HCT116 (cell line): Measurements from ENCODE around the gene AGTRAP. TPM values are rescaled to one million over a fixed set of nuclear protein-coding genes. Genes with fewer than 3 reads are reported as not detected.

Source experiments
- ATAC-seq: fragments of 200-7000 bp; cut with Tn5 transposase; 2 replicates; pipeline ENCODE4 v1.9.1; 2020; ENCODE audit warnings: mild to moderate bottlenecking, moderate library complexity
- BruUV-seq: library from RNA; stranded (reverse); fragments of 400-500 nt; replicated peaks from 2 replicates; lab custom pipeline; 2021; lab: Mats Ljungman, UMichigan
- CTCF ChIA-PET: fragments of 300-600 bp; sonication (Branson Sonifier 250); formaldehyde crosslinking; loops from one replicate; lab custom pipeline; 2021; ENCODE audit warnings: antibody characterized with exemption; lab: Charles Lee
- POLR2A ChIA-PET: fragments of 300-600, 350-600 bp; sonication (Branson Sonifier 250); formaldehyde crosslinking; loops from one replicate; lab custom pipeline; 2021; ENCODE audit warnings: antibody characterized with exemption; lab: Charles Lee
- RAD21 ChIA-PET, 2 experiments: fragments of 300-600 bp; sonication (Branson Sonifier 250); formaldehyde crosslinking; loops; one replicate each; lab custom pipeline; 2023; ENCODE audit warnings: low total read pairs in 2 of 2; ENCODE audit not compliant: uncharacterized antibody in 2 of 2, unreplicated experiment in 2 of 2, low non-redundant PET in 1 of 2; lab: Charles Lee
- DNase-seq: peaks from one replicate; pipeline ENCODE4 v3.0.0-alpha.2; 2010; ENCODE audit warnings: low read depth, low spot score
- H2AFZ ChIP-seq: fragments of 200-600 bp; shearing (Covaris generic), sonication (generic); 2 replicates; pipeline ENCODE4 v1.6.1; 2017; ENCODE audit warnings: low read depth, mixed run types, mixed read lengths, antibody characterized with exemption, low read length; ENCODE audit not compliant: poor library complexity, severe bottlenecking
- H3K27ac ChIP-seq: 2 replicates; pipeline ENCODE4 v1.5.1; 2012; ENCODE audit warnings: low read depth, low read length
- H3K27me3 ChIP-seq: fragments of 200-600 bp; sonication (generic); 2 replicates; pipeline ENCODE4 v1.6.1; 2016; ENCODE audit warnings: mixed run types, low read length, mixed read lengths; ENCODE audit not compliant: insufficient read depth
- H3K36me3 ChIP-seq, 2 experiments: fragments of 200-500 bp in 1 of 2; fragments of 200-600 bp in 1 of 2; sonication (Bioruptor generic) in 1 of 2; sonication (generic) in 1 of 2; 2 replicates each; pipeline versions ENCODE4 v1.5.1 to v1.6.1; 2014 to 2016; ENCODE audit warnings: low read length in 2 of 2, inconsistent platforms in 1 of 2, mixed read lengths in 1 of 2, mixed run types in 1 of 2; ENCODE audit not compliant: insufficient read depth in 2 of 2, control insufficient read depth in 1 of 2
- H3K4me1 ChIP-seq, 2 experiments: fragments of 200-600 bp in 1 of 2; sonication (generic) in 1 of 2; 2 replicates each; pipeline versions ENCODE4 v1.5.1 to v1.6.1; 2012 to 2017; ENCODE audit warnings: low read length in 2 of 2, inconsistent platforms in 1 of 2, mild to moderate bottlenecking in 1 of 2, mixed read lengths in 1 of 2, mixed run types in 1 of 2, moderate library complexity in 1 of 2; ENCODE audit not compliant: insufficient read depth in 2 of 2, control insufficient read depth in 1 of 2
- H3K4me2 ChIP-seq: fragments of 200-600 bp; sonication (generic); 2 replicates; pipeline ENCODE4 v1.6.1; 2017; ENCODE audit warnings: mixed run types, low read length, mixed read lengths
- H3K4me3 ChIP-seq, 2 experiments: fragments of 200-600 bp in 1 of 2; sonication (generic) in 1 of 2; replicated peaks in 1 of 2; 2 replicates each; pipeline ENCODE4 v1.5.1; 2011 to 2016; ENCODE audit warnings: low read length in 2 of 2, control low read depth in 1 of 2, low read depth in 1 of 2, mild to moderate bottlenecking in 1 of 2, mixed read lengths in 1 of 2, mixed run types in 1 of 2
- H3K79me2 ChIP-seq: fragments of 200-600 bp; sonication (generic); 2 replicates; pipeline ENCODE4 v1.6.1; 2017; ENCODE audit warnings: mild to moderate bottlenecking, mixed run types, low read length, moderate library complexity, mixed read lengths; ENCODE audit not compliant: insufficient read depth
- H3K9ac ChIP-seq: fragments of 200-600 bp; sonication (generic); 2 replicates; pipeline ENCODE4 v1.6.1; 2016; ENCODE audit warnings: low read length, mixed read lengths
- H3K9me2 ChIP-seq: fragments of 200-600 bp; sonication (generic), shearing (Covaris generic); 2 replicates; pipeline ENCODE4 v1.6.1; 2017; ENCODE audit warnings: mixed run types, mild to moderate bottlenecking, moderate library complexity; ENCODE audit not compliant: insufficient read depth
- H3K9me3 ChIP-seq, 2 experiments: fragments of 200-500 bp in 1 of 2; fragments of 200-600 bp in 1 of 2; sonication (Bioruptor generic) in 1 of 2; sonication (generic) in 1 of 2; 2 replicates each; pipeline ENCODE4 v1.6.1; 2014 to 2017; ENCODE audit warnings: low read length in 2 of 2, mixed read lengths in 2 of 2, inconsistent platforms in 1 of 2, low read depth in 1 of 2, mild to moderate bottlenecking in 1 of 2, mixed run types in 1 of 2, moderate library complexity in 1 of 2; ENCODE audit not compliant: control insufficient read depth in 1 of 2, insufficient read depth in 1 of 2
- H4K20me1 ChIP-seq: fragments of 200-600 bp; sonication (generic), shearing (Covaris generic); 2 replicates; pipeline ENCODE4 v1.6.1; 2017; ENCODE audit warnings: mixed run types, mild to moderate bottlenecking, moderate library complexity; ENCODE audit not compliant: insufficient read depth
- CBX3 ChIP-seq: IDR thresholded peaks from 2 replicates; pipeline ENCODE4 v1.6.1; 2012; ENCODE audit warnings: low read depth
- CEBPB ChIP-seq: IDR thresholded peaks from 2 replicates; pipeline ENCODE4 v1.6.1; 2012; ENCODE audit warnings: low read depth
- EGR1 ChIP-seq: IDR thresholded peaks from 2 replicates; pipeline ENCODE4 v1.6.1; 2012; ENCODE audit warnings: low read depth
- ELF1 ChIP-seq: IDR thresholded peaks from 2 replicates; pipeline ENCODE4 v1.6.1; 2012; ENCODE audit warnings: low read depth, borderline replicate concordance
- EZH2 ChIP-seq: fragments of 200-600 bp; sonication (generic); IDR thresholded peaks from 2 replicates; pipeline ENCODE4 v1.6.1; 2017; ENCODE audit warnings: antibody characterized with exemption, mixed run types
- EZH2phosphoT487 ChIP-seq: fragments of 200-600 bp; IDR thresholded peaks from 2 replicates; pipeline ENCODE4 v1.6.1; 2018; ENCODE audit warnings: antibody characterized with exemption, borderline replicate concordance
- FOSL1 ChIP-seq: IDR thresholded peaks from 2 replicates; pipeline ENCODE4 v1.6.1; 2012; ENCODE audit warnings: low read depth
- POLR2A ChIP-seq: IDR thresholded peaks from 2 replicates; pipeline ENCODE4 v1.7.0; 2011; ENCODE audit warnings: borderline replicate concordance; ENCODE audit not compliant: insufficient read depth, insufficient read length; ENCODE audit errors: extremely low read depth
- POLR2AphosphoS5 ChIP-seq: IDR thresholded peaks from 2 replicates; pipeline ENCODE4 v1.6.1; 2011; ENCODE audit warnings: mild to moderate bottlenecking, low read depth, low read length, moderate library complexity
- RAD21 ChIP-seq: IDR thresholded peaks from 2 replicates; pipeline ENCODE4 v1.6.1; 2012; ENCODE audit warnings: low read depth, mild to moderate bottlenecking
- SIN3A ChIP-seq: IDR thresholded peaks from 2 replicates; pipeline ENCODE4 v1.6.1; 2012; ENCODE audit warnings: low read depth
- SRF ChIP-seq: IDR thresholded peaks from 2 replicates; pipeline ENCODE4 v1.6.1; 2012; ENCODE audit warnings: low read depth
- TCF7L2 ChIP-seq: IDR thresholded peaks from 2 replicates; pipeline ENCODE4 v1.7.0; 2011; ENCODE audit warnings: borderline replicate concordance, inconsistent platforms; ENCODE audit not compliant: insufficient read depth, insufficient read length; ENCODE audit errors: extremely low read depth
- YY1 ChIP-seq: IDR thresholded peaks from 2 replicates; pipeline ENCODE4 v1.6.1; 2011; ENCODE audit warnings: low read length, low read depth, moderate library complexity, mild to moderate bottlenecking; ENCODE audit not compliant: insufficient replicate concordance; ENCODE audit errors: extremely low read depth
- ZNF274 ChIP-seq: fragments of 200-500 bp; sonication (Bioruptor generic); IDR thresholded peaks from 2 replicates; pipeline ENCODE4 v1.6.1; 2014; ENCODE audit warnings: mild to moderate bottlenecking, low read depth, low read length, inconsistent platforms
- intact Hi-C: fragments of 100-400 bp; cut with micrococcal nuclease; formaldehyde crosslinking; loops from 2 replicates; pipeline ENCODE4 v1.10.0; 2022
- total RNA-seq: library from RNA; stranded (reverse); gene quantifications from one replicate; pipeline ENCODE4 v1.2.1, GENCODE V29; 2021; ENCODE audit not compliant: unreplicated experiment
- TF ChIP-seq, protein P1 (sequence below): IDR thresholded peaks from 2 replicates; pipeline ENCODE4 v1.6.1; 2012
- TF ChIP-seq, protein P2 (sequence below): IDR thresholded peaks from 2 replicates; pipeline ENCODE4 v1.6.1; 2011; ENCODE audit warnings: mild to moderate bottlenecking, low read length, moderate library complexity; ENCODE audit not compliant: insufficient replicate concordance; ENCODE audit errors: extremely low read depth
- TF ChIP-seq, protein P3 (sequence below): IDR thresholded peaks from 2 replicates; pipeline ENCODE4 v1.6.1; 2012

AGTRAP gene
- total RNA-seq, 1 experiment from 2014 or later = 49.0 TPM

DNA sequence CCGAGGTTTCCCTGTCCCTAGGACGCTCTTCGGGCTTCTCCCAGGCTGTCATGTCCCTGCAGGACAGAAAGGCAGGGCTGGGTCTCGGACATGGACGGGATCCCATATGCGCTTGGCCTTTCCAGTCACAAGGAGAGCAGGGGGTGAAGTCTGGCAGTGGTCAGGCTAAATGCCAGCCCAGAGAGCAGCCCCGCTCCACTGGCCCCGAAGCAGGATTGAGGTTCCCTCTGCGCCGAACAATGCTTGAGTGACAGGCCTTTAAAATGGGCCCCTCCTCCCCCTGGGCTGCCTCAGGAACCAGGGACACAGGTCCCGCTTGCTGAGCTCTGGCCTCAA is 31.8 kb upstream of the AGTRAP start (continued):
- TF ChIP-seq EZH2phosphoT487 (no peak), CEBPB (no peak), FOSL1 (no peak), ELF1 (no peak), SIN3A (no peak), POLR2AphosphoS5 (no peak), POLR2A (no peak), EGR1 (no peak), TCF7L2 (no peak)
- TF ChIP-seq, protein P1, sequence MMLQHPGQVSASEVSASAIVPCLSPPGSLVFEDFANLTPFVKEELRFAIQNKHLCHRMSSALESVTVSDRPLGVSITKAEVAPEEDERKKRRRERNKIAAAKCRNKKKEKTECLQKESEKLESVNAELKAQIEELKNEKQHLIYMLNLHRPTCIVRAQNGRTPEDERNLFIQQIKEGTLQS = no peak
- TF ChIP-seq, protein P2, sequence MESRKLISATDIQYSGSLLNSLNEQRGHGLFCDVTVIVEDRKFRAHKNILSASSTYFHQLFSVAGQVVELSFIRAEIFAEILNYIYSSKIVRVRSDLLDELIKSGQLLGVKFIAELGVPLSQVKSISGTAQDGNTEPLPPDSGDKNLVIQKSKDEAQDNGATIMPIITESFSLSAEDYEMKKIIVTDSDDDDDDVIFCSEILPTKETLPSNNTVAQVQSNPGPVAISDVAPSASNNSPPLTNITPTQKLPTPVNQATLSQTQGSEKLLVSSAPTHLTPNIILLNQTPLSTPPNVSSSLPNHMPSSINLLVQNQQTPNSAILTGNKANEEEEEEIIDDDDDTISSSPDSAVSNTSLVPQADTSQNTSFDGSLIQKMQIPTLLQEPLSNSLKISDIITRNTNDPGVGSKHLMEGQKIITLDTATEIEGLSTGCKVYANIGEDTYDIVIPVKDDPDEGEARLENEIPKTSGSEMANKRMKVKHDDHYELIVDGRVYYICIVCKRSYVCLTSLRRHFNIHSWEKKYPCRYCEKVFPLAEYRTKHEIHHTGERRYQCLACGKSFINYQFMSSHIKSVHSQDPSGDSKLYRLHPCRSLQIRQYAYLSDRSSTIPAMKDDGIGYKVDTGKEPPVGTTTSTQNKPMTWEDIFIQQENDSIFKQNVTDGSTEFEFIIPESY = no peak
- TF ChIP-seq, protein P3, sequence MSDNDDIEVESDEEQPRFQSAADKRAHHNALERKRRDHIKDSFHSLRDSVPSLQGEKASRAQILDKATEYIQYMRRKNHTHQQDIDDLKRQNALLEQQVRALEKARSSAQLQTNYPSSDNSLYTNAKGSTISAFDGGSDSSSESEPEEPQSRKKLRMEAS = no peak
- TF ChIP-seq, all 23 proteins: peak for 0

DNA sequence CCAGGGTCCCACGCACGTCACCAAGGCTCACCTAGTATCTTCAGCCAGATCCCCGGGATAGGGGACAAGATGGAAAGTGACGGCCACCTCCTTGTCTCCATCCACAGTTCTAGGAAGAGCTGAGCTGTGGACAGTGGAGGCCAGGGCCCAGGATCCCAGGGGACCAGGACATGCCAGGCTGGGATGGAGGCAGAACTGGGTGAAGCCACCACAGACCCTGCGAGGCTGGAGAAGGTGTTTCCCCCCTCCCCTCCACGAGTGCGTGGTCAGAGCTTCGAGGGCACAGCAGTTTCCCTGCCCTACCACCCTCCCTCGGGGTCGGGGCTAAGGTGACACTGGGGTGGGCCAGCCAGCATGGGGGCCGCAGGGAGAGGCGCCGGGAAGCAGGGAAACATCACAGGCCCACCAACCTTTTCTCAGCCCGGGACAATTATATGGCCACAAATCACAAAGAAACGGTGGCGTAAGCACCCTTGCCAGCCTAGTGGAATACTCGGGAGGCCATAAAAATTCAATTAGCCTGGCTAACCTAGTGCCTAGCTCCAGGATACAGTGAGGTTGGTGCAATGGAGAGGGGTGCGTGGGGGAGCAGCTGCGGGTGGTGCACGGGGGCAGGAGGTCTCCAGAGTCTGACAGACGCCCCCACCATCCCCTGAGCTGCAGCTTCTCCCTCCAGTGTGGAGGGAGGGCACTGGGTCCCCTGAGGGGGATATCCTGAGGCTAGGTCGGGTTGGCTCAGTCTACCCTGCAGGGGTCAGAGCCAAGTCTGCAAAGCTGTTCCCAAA is 31.1 kb upstream of the AGTRAP start:
- POLR2A ChIA-PET = no interaction called here
- ATAC-seq (no peak), DNase-seq (no peak)
- intact Hi-C loops = no loop called here
- Histone ChIP-seq H3K4me3 (no peak overlapping the region), H3K36me3 (no peaks in the 10 kb centered on the region), H3K9ac (no peak overlapping the region), H3K4me1 (peaks cover 16 to 21% of the 10 kb centered on the region in 2 experiments), H2AFZ (no peak overlapping the region), H4K20me1 (no peaks in the 10 kb centered on the region), H3K79me2 (no peaks in the 10 kb centered on the region), H3K9me3 (no peaks in the 10 kb centered on the region), H3K27ac (no peak overlapping the region), H3K27me3 (no peaks in the 10 kb centered on the region), H3K4me2 (no peak overlapping the region), H3K9me2 (no peaks in the 10 kb centered on the region)
- no TSS peak for BruUV-seq
- RAD21 ChIA-PET = no interaction called here
- CTCF ChIA-PET = no interaction called here
- TF ChIP-seq, protein P1 = no peak
- TF ChIP-seq EZH2 (no peak), ELF1 (no peak), YY1 (no peak), RAD21 (no peak), CBX3 (no peak), CEBPB (no peak), FOSL1 (no peak), TCF7L2 (no peak), SRF (no peak), POLR2A (no peak), SIN3A (no peak), POLR2AphosphoS5 (no peak), ZNF274 (no peak)
- TF ChIP-seq, protein P2 = no peak
